ENCODE data around the gene GPC5.
"Not testable (repeated sequence)": the region's sequence is repeated elsewhere in the genome, so short reads cannot be mapped to it uniquely, and the experiment has no call there.

GPC5 gene

GRCh38 chr13:91652404-91653301 is 254.2 kb downstream of the GPC5 start:
- no peak for DNase-seq (ENCODE audit: low read depth)

DNA sequence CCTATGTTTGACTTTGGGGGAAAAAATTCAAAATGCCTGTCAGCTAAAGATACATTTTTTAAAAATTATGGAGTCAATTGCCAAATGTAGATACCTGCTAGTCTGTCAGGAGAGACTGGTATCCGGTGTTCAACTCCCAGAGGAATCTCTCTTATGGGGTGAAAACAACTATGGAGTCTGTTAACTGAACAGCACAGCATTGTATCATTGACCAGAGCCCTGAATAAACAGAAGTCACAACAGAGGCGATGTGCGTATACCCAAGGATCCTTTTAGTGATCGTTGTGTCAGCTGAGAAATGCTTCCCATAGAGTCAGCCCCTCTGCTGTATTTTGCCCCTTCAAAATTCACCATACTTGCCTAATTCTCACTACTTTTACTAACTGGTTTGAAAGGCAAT is 257.3 kb downstream of the GPC5 start:
- no peak for DNase-seq (ENCODE audit: low read depth)

DNA sequence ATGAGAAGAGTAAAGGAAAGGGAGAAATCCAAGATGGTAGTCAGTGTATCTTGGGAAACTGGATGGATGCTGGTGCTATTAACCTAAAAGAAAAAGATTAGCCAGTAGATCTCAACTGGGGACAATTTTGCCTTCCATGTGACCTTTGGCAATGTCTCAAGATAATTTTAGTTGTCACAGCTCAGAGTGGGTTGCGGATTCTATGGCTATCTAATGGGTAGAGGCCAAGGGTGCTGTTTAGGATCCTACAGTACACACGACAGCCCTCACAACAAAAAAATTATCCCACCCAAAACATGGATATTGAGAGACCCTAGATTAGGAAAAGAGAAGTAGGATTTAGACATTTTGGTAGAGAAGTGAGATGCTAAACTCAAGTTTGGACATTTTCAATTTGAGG is 258.9 kb downstream of the GPC5 start:
- DNase-seq (ENCODE audit: low read depth) = no peak

GRCh38 chr13:91659256-91660075 is 261.0 kb downstream of the GPC5 start:
- no peak for DNase-seq (ENCODE audit: low read depth)

- no peak for DNase-seq (ENCODE audit: low read depth)
Observed at GRCh38 chr13:91660076-91660415, 261.6 kb downstream of the GPC5 start.

GRCh38 chr13:91661692-91662490 is 263.5 kb downstream of the GPC5 start:
- DNase-seq (ENCODE audit: low read depth) = no peak

DNA sequence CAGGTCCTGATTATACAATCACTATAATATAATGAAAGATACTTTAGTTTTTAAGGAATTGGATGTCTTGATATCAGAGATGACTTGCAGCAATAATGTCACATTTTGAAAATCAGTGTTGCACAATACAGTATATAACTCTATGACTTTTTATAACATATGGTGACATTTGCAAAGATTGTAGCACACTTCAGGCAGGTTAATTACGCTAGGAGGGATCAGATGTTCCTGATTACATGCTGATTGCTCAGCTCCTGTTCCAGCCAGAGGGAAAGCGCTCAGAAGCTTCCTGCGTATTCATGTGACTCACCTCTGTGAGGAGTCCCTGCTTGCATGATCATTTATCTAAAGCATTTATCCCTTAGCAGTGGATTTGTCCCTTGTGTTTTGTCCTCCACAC is 265.6 kb downstream of the GPC5 start:
- DNase-seq (ENCODE audit: low read depth) = no peak

DNA sequence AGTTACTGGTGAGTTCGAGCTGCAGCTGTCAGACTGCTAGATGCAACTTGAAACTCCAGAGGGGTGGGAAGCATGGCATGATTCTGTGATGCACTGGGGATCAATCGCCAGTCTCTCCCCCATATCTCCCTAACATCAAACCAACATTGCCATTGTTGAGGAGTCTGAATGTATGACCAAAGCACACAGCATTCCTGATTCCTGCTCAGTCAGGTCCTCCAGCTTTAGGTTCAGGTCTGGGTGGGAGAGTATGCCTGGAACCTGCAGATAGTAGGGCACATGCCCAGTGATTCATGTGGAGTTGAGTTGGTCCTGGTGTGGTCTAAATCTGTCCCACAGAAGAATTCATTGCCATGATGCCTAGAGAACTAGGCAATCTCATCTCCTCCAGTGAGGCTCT is 269.1 kb downstream of the GPC5 start:
- DNase-seq (ENCODE audit: low read depth) = no peak

DNA sequence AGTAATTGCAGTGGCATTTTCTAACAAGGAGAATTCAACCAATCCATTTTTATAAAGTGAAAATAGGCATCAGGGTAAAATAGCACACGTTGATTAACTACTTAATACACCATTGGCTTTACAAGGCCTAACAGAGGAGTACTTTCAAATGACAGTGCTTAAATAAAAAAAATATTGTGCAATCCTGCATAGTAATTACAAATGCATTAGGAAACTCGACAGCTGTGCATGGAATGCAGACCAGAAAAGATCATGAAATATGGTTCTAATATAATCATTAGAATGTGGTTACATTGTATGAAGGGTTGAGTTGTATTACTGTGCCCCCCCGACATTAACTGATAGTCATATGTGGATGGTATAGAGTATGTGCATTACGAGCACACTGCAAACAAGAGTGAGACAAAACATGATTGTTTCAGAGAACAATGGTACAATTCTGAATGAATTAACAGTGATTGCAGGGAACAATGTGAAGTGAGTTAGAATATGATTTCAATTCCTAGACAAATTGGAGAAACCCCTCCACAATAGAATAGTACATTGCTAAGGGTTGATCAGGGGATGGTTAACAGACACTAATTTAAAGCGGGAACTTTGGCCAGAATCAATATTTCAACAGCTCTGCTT is 270.6 kb downstream of the GPC5 start:
- no peak for DNase-seq (ENCODE audit: low read depth)

DNA sequence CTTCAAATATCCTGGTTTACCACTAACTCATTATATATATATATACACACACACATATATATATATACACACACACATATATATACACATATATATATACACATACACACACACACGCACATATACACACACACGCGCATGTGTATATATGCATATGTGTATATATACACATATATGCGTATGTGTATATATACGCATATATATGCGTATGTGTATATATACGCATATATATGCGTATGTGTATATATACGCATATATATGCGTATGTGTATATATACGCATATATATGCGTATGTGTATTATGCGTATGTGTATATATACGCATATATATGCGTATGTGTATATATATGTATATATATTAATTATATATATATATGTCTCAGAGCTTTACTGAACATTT is 275.9 kb downstream of the GPC5 start:
- DNase-seq (ENCODE audit: low read depth) = not testable (repeated sequence)

DNA sequence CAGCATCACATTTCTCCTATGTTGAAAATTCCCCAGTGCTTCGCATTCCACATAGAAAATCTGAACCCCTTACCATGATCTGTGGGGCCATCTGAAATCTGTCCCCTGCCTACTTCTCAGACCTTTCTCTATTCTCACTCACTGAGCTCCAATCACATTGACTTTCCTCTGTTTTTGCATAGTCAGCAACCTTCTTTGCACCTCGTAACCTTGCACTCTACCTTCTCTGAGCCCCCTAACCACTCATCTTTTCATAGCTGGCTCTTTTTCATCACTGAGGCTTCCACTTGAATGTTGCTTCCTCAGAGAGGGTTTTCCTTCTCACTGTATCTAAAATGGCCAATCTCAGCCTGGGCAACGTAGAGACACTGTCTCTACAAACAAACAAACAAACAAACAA is 286.3 kb downstream of the GPC5 start:
- no peak for DNase-seq (ENCODE audit: low read depth)

DNA sequence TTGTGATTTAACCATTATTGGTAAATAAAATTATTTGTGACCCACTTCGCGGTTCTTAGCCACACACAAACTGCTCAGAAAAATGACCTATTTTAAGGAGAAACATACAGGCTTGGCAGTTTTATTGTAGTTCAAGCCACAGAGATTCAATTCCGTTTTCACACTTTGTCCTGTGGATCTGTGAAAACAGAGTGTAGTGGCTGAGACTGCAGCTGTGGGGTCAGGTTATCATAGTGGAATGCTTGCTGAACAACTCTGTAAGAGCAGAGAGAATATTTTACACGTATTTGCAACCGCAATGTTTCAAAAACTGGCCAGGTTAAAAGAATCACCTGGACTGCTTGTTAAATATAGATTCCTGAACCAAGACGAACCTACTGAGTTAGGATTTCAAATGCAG is 292.5 kb downstream of the GPC5 start:
- no peak for DNase-seq (ENCODE audit: low read depth)

DNA sequence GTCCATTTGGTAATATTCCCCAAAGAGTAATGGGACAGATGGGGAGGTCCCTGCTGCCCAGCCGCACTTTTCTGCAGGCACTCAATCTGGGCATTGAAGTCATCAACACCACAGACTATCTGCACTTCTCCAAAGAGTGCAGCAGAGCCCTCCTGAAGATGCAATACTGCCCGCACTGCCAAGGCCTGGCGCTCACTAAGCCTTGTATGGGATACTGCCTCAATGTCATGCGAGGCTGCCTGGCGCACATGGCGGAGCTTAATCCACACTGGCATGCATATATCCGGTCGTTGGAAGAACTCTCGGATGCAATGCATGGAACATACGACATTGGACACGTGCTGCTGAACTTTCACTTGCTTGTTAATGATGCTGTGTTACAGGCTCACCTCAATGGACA is 295.0 kb downstream of the GPC5 start:
- no peak for DNase-seq (ENCODE audit: low read depth)

GRCh38 chr13:91698308-91698707 is 299.9 kb downstream of the GPC5 start:
- no peak for DNase-seq (ENCODE audit: low read depth)

- no peak for DNase-seq (ENCODE audit: low read depth)
Observed at GRCh38 chr13:91698767-91699166, 300.3 kb downstream of the GPC5 start.

GRCh38 chr13:91699863-91700262 is 301.4 kb downstream of the GPC5 start:
- no peak for DNase-seq (ENCODE audit: low read depth)

GRCh38 chr13:91701975-91702374 is 303.6 kb downstream of the GPC5 start:
- no peak for DNase-seq (ENCODE audit: low read depth)

- no peak for DNase-seq (ENCODE audit: low read depth)
Observed at GRCh38 chr13:91702411-91702810, 304.0 kb downstream of the GPC5 start.

GRCh38 chr13:91704398-91704797 is 306.0 kb downstream of the GPC5 start:
- no peak for DNase-seq (ENCODE audit: low read depth)

GRCh38 chr13:91708558-91708957 is 310.1 kb downstream of the GPC5 start:
- DNase-seq (ENCODE audit: low read depth) = no peak

DNA sequence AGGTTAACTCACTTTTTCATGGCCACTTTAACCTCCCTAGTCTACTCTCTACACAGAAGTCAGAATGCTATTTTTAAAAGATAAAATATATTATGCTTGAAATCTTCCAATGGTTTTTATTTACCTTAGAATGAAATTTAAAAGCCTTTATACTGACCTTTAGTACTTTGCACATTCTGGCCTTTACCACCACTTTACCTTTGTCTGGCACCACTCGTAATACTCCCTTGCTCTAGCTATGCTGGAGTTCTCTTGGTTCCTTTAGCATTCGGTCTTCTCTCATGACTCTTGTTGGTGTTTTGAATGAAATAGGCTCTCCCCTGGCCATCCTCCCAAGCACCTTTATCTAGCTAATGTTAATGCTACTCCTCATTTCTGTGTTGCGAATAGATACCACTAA is 310.8 kb downstream of the GPC5 start:
- no peak for DNase-seq (ENCODE audit: low read depth)

GRCh38 chr13:91710733-91711132 is 312.3 kb downstream of the GPC5 start:
- DNase-seq (ENCODE audit: low read depth) = no peak
